DND-41 (cell line): ENCODE data around the gene HCN4.

Source experiments
- CTCF ChIP-seq: IDR thresholded peaks from 2 replicates; pipeline ENCODE4 v1.5.1; 2012; ENCODE audit warnings: borderline replicate concordance, low read length, moderate library complexity, mild to moderate bottlenecking; ENCODE audit not compliant: poor library complexity, severe bottlenecking; ENCODE audit errors: extremely low read depth
- EZH2 ChIP-seq: IDR thresholded peaks from 3 replicates; pipeline ENCODE4 v1.6.1; 2012; ENCODE audit warnings: borderline replicate concordance, low read depth, mild to moderate bottlenecking, moderate library complexity, low read length, inconsistent platforms; ENCODE audit not compliant: severe bottlenecking

- TF ChIP-seq CTCF (no peak), EZH2 (no peak)
Observed at GRCh38 chr15:73389539-73389938, 20.8 kb upstream of the HCN4 start.
